Measurements from ENCODE around the gene ATP9B.

DNA sequence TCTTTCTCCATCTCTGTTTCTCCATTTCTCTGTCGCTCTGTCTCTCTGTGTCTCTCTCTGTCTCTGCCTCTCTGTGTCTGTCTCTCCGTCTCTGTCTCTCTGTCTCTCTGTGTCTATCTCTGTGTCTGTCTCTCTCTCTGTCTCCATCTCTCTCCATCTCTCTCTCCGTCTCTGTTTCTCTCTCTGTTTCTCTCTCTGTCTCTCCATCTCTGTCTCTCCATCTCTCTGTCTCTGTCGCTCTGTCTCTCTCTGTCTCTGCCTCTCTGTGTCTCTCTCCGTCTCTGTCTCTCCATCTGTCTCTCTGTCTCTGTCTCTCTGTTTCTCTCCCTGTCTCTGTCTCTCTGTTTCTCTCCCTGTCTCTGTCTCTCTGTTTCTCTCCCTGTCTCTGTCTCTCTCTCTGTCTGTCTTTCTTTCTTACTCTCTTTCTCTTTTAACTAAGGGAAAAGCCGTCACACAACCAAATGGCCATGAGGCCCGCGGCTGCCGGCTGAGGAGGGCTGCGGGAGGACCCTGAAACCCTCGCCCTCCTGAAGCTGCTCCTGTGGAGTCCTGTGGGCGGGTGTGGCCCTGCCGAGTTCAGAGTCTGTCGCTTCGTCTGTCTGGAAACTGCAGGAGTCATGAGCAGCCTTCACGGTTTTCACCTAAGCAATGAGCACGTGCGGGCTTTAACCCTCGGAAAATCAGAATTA lies 355.8 kb downstream of the ATP9B start:
- TF ChIP-seq ETV6 (conservative IDR thresholded peaks at IDR 0.05 in 1 of 2, IDR thresholded peaks at IDR 0.05 in 1 of 2; ENCODE audit: borderline replicate concordance in 1 of 2, low read depth in 1 of 2) (no peak), EP300 (IDR thresholded peaks at IDR 0.05; ENCODE audit: borderline replicate concordance in 1 of 2, control insufficient read depth in 1 of 2, low read depth in 2 of 2, low read length in 2 of 2) (no peak), RUNX3 (IDR thresholded peaks at IDR 0.05; ENCODE audit: low read length) (no peak), POLR2AphosphoS5 (IDR thresholded peaks at IDR 0.05; ENCODE audit: low read length) (no peak), TCF7 (IDR thresholded peaks at IDR 0.05; ENCODE audit: borderline replicate concordance) (no peak), CHD2 (IDR thresholded peaks at IDR 0.05; ENCODE audit: borderline replicate concordance, low read depth, low read length) (no peak), YY1 (IDR thresholded peaks at IDR 0.05; ENCODE audit: low read depth, low read length) (no peak), NR2F1 (conservative IDR thresholded peaks at IDR 0.05) (no peak), EZH2 (IDR thresholded peaks at IDR 0.05; ENCODE audit: borderline replicate concordance, control insufficient read depth, low read depth, low read length) (no peak), POLR2A (IDR thresholded peaks at IDR 0.05; ENCODE audit: low read depth, low read length) (no peak), PML (IDR thresholded peaks at IDR 0.05; ENCODE audit: low read length) (no peak), SIN3A (IDR thresholded peaks at IDR 0.05; ENCODE audit: low read depth, low read length) (no peak)
- TF ChIP-seq, protein P1, sequence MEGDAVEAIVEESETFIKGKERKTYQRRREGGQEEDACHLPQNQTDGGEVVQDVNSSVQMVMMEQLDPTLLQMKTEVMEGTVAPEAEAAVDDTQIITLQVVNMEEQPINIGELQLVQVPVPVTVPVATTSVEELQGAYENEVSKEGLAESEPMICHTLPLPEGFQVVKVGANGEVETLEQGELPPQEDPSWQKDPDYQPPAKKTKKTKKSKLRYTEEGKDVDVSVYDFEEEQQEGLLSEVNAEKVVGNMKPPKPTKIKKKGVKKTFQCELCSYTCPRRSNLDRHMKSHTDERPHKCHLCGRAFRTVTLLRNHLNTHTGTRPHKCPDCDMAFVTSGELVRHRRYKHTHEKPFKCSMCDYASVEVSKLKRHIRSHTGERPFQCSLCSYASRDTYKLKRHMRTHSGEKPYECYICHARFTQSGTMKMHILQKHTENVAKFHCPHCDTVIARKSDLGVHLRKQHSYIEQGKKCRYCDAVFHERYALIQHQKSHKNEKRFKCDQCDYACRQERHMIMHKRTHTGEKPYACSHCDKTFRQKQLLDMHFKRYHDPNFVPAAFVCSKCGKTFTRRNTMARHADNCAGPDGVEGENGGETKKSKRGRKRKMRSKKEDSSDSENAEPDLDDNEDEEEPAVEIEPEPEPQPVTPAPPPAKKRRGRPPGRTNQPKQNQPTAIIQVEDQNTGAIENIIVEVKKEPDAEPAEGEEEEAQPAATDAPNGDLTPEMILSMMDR (IDR thresholded peaks at IDR 0.05 in 2 of 3, conservative IDR thresholded peaks at IDR 0.05 in 1 of 3; ENCODE audit: control insufficient read depth in 2 of 3, extremely low read depth in 1 of 3, insufficient read depth in 1 of 3, low read depth in 3 of 3, low read length in 3 of 3): no peak
